ENCODE results near the gene SPNS2. TPM values are rescaled to one million over a fixed set of nuclear protein-coding genes. Genes with fewer than 3 reads are reported as not detected.

The SPNS2 gene
- total RNA-seq, 1 donor from 2014 or later = 11.0 TPM

DNA sequence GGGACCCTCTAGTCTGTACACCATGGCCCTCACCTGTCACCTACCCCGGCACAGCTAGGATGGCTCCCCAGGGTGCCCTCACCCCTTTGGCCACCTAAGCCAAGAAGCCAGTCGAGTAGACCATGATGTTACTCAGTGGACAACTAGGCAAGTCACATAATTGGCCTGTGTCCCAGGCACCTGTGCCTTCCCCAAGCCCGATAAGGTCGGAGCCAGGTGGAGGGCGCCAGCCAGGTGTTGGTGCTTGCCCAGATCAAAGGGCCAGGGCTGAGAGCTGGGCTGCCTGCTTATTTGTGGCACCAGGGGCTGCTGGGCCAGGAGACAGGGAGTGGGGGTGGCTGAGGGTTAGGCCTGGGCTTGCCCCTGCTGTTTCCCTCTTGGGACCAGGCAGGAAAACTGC lies 16.8 kb downstream of the SPNS2 start:
- FAIRE-seq = no peak
- no peak for DNase-seq (ENCODE audit: low spot score in 2 of 2)

GRCh38 chr17:4516735-4517134 lies 18.1 kb downstream of the SPNS2 start:
- FAIRE-seq (no peak), DNase-seq (ENCODE audit: low spot score in 2 of 2) (no peak)

DNA sequence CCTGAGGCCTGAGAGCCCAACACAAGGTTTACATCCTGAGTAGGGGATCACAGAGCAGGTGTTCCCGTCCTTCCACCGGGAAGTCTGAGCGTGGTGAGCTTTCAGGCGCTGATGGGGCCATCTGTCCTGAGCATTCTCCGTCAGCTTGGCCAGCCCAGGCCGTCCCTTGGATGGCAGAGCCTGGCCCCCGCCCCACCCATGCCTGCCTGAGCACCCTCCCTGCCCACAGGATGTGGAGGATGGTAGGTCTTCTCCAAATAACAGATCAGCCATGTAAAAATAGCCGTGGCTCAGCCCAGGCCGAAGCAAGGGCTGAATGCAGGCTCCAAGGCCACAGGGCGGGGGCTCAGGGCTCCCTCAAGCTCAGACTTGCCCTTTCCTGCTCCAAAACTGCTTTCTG lies 20.2 kb downstream of the SPNS2 start:
- DNase-seq (ENCODE audit: low spot score in 2 of 2) (no peak), FAIRE-seq (no peak)

DNA sequence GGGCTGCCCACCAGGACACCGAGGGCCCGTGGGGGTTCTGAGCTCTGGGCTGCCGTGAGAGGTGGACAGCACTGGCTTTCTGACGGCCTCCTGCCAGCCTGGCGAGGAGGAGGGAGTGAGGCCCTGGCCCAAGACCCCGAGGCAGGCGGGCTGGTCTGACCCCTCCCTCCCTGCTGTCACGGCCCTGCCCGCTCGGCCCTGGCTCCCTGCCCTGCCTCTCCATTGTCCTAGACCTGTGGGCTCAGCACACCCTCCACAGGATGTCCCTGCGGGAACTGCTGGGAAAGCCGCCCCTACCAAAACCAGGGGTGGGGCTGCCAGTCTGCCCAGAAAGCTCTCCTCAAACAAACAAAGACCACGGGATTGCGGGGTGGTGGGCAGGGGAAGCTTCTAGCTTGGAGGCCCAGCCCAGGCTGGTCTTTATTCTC lies 20.7 kb downstream of the SPNS2 start:
- DNase-seq (ENCODE audit: low spot score in 2 of 2) (no peak), FAIRE-seq (no peak)

DNA sequence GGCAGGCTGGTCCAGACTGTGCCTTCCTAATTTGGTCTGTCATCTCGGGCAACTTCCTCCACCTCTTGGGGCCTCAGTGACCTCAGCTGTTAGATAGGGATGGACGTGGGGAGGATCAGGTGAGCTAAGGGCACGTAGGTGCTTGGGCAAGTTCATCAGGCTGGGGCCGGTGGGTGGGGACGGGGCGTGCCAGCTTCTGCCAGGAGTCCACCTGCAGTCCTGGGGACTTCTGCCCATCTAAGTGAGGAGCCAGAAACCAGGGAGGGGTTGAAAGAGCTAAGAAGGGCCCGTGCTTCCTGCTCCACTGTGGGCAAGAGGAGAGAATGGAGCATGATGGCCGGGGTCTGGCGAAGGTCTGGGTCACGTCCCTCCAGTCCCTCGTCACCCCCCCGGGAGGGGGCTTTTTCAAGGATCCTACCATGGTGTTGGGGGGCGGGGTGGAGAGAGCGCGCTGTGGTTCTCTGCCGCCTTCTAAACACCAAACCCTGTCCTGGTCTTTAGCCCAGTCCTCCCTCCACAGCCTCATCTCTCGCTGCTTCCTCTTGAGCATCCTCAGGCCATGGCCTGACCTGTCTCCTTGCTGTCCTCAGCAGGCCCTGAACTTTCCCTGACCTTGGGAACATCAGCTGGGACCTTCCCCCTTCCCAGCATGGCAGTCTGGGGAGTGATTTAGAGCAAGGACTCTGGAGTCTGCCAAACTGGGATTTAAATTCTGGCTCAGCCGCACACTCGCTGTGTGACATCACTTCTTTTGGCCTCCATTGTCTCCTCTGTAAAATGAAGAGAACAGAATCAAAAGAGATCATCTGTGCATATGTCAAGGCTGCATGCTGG lies 21.6 kb downstream of the SPNS2 start:
- DNase-seq (ENCODE audit: low spot score in 2 of 2) = no peak
- no peak for FAIRE-seq

DNA sequence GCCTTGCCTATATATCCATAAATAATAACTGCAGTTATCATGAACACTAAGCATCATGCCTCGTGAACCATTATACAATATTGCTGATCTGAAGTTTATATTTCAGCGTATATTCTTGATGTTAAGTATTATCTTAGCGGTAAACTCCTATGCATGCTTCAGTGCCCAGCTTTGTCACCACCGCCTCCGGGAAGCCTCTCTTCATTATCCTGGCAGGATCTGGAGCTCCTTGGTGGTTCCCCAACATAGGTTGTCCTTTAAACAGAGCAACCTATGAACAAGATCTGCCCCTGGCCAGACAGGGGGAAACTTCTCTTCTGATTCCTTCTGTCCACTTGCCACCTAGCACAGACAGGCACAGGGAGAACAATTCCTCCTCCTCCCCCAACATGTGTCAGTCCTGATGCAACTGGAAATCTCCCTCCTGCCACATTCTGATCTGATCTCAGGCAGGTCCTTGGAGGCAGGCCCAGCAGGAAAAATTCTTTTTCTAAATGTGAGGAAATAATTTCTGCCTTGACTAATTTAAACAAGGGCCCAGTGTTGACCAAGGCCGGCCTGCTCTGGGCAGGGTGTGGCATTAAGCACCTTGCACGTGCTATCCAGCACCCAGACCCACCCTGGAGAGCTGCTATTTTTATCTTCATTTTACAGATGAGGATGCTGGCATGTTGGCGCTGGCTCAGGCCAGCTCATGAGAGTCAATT lies 22.4 kb downstream of the SPNS2 start:
- DNase-seq (ENCODE audit: low spot score in 2 of 2) (no peak), FAIRE-seq (no peak)

GRCh38 chr17:4522661-4523060 lies 24.0 kb downstream of the SPNS2 start:
- no peak for DNase-seq (ENCODE audit: low spot score in 2 of 2)

DNA sequence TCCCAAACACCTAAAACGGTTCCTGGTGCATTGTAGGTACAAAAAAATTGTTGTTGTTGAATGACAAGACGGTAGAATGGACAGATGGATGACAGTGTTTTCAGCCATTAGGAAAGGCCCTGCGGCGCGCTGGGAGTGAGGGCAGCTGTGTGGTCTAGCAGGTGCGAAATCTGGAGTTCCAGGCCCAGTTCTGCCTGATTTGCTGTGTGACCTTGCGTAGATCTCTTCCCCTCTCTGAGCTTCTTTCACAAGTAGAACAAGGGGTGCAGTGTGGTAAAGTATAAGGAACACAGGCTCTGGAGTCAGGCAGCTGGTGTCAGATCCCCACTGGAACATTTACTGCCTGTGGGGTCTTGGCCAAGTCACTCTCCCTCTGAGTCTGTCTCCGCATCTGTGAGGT lies 25.3 kb downstream of the SPNS2 start:
- FAIRE-seq = no peak
- DNase-seq (ENCODE audit: low spot score in 2 of 2) = no peak

More at GRCh38 chr17:4522661-4523060, 24.0 kb downstream of the SPNS2 start:
- no peak for FAIRE-seq

DNA sequence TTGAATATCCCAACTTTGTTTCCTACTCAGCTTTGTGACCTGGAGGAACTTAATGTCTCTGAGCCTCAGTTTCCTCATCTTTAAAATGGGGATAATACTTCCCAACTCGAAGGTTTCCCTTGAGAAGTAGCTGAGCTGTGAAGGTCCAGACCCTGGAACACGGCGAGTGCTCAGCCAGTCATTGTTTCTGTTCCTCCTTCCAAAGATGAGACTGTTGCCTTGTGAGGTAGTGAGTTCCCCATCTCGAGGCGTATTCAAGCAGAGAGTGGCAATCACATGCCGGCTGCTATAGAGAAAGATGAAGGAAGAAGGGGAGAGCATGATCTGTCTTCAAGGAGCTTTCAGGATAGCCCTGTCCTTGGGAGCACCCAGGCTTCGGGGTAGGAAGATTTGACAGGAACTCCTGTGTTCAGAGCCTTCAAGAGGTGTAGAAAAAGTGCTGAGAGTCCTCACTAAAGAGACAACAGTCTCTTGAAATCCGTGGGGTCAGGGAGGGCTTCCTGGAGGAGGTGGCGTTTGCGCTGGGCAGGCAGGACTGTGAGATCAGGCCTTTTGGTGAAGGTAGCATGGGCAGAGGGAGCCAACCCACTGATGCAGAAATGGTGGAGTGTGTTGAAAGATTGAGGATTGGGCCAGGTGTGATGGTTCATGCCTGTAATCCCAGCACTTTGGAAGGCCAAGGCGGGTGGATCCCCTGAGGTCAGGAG lies 27.2 kb downstream of the SPNS2 start:
- FAIRE-seq = no peak

GRCh38 chr17:4527134-4527533 lies 28.5 kb downstream of the SPNS2 start:
- no peak for DNase-seq (ENCODE audit: low spot score in 2 of 2)
- FAIRE-seq = no peak

More for the DNA sequence above, 27.2 kb downstream of the SPNS2 start:
- DNase-seq (ENCODE audit: low spot score in 2 of 2) = no peak

DNA sequence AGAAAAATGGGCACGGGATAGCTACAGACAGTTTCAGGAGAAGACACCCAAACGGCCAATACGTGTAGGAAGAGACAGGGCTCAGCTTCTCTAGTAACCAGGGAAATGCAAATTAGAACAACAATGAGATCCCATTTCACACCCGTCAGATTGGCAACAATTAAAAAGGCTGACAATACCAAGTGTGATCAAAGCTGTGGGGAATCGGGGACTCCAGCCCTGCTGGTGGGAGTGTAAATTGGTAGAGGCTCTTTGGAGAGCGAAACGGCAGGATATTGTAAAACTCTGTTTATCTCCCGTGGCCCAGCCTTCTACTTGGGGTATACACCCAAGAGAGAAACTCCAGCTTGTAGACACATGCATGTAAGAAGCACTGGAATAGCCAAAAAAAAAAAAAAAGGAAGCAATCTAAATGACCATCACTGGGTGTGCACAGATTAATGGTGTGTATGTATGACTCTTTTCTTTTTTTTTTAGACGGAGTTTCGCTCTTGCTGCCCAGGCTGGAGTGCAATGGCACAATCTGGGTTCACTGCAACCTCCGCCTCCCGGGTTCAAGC lies 29.0 kb downstream of the SPNS2 start:
- FAIRE-seq (no peak), DNase-seq (ENCODE audit: low spot score in 2 of 2) (no peak)

GRCh38 chr17:4529533-4530152 lies 31.0 kb downstream of the SPNS2 start:
- DNase-seq (ENCODE audit: low spot score in 2 of 2) (no peak), FAIRE-seq (no peak)

DNA sequence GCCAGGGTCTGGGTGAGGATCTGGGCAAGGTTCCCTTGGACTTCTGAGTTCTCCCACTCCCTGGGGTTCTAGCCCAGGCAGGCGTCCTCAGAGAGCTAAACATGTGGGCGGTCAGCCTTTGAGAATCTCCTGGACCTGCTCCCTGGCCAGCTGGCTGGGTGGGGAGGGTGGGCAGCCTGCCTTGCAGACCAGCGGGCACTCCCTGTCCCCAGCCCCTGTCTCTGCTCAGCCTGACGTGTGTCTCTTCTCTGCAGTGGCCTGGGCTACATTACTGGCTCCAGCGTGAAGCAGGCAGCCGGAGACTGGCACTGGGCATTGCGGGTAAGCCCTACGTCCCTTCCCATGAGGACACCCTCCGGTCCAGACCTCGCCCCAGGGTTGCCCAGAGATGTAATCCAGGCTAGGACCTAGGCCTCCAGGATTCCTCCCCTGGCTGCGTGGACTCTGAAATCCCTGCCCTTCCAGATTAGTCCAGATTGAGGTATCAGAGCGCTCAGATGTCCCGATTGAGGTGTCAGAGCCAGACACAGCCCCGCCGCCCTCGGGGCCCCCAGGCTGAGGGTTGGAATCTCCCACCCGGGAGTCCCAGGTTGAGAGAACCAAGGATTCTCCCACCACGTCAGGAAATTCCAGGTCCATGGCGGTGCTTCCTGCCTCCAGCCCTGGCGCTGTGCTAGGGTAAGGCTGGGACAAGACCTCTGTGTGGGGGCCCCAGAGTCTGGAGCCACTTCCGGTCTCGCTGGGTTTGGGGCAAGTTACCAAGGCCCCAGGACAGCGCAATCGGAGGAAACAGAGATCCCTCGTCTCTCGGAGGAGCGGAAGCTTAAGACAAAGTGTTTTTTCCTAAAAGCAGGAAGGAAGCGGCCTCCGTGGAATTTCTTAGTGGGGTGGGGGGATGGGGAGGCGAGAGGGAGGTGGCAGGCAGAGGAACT lies 32.4 kb downstream of the SPNS2 start:
- DNase-seq (ENCODE audit: low spot score in 2 of 2) (no peak), FAIRE-seq (no peak)

GRCh38 chr17:4531988-4532736 lies 33.5 kb downstream of the SPNS2 start:
- DNase-seq (ENCODE audit: low spot score in 2 of 2) = no peak
- FAIRE-seq = no peak

DNA sequence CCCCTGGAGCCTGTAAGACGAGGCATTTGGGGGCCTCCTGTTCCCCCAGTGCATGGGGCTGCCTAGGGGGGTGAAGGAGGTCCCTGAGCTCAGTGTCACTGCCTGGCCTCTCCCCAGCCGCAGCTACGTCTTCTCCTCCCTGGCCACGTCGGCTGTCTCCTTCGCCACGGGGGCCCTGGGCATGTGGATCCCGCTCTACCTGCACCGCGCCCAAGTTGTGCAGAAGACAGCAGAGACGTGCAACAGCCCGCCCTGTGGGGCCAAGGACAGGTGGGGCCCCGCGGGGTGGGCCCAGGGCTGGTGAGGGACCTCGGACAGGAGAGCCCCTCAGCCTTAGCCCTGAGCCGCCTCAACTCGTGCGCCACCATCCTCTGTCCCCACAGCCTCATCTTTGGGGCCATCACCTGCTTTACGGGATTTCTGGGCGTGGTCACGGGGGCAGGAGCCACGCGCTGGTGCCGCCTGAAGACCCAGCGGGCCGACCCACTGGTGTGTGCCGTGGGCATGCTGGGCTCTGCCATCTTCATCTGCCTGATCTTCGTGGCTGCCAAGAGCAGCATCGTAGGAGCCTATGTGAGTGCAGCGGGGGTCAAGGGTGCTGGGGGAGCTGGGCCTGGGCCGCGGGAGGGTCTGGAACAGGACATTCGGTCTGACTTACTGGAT lies 34.3 kb downstream of the SPNS2 start:
- DNase-seq (ENCODE audit: low spot score in 2 of 2) (no peak), FAIRE-seq (no peak)

- peak in 1 of 2 donors; percentile 82 for DNase-seq (ENCODE audit: low spot score in 2 of 2)
- no peak for FAIRE-seq
Observed at GRCh38 chr17:4533523-4534504, 35.1 kb downstream of the SPNS2 start.

DNA sequence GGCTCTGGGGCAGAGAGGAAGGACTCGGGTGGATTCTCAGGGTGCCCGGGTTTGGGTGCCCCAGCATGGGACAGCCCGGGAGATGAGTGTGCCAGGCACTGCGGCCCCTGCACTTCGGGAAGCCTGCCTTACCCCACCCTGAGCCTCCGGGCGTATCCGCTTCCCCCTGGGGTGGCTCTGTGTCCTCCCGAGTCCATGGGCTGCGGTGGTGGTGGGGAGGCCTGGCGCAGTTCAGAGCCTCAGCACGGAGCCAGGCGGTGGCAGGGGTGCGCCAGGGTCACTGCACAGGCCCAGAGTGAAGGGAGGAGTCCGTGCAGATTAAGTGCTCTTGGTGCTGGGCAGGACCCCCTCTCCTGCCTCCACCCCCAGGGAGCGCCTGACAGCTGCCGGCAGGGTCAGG lies 35.8 kb downstream of the SPNS2 start:
- FAIRE-seq (no peak), DNase-seq (ENCODE audit: low spot score in 2 of 2) (no peak)

Measured in frontal cortex (tissue), 4 donors.